ENCODE data around the gene USP15. TPM values are rescaled to one million over a fixed set of nuclear protein-coding genes. Genes with fewer than 3 reads are reported as not detected.

The USP15 gene
- total and polyA plus RNA-seq, 12 donors, result 26.7 to 76.0 (median 61.9) TPM

- 88 to 93% methylated on average over 2 of the region's 2 CpGs for WGBS, 2 donors
- Histone ChIP-seq H3K9me3 (peaks cover 0 to 17% (median 0%) of the 10 kb centered on the region in 11 donors), H3K4me1 (no peaks in the 10 kb centered on the region), H3K4me3 (no peak overlapping the region), H3K36me3 (no peaks in the 10 kb centered on the region), H3K27ac (no peak overlapping the region), H3K27me3 (no peaks in the 10 kb centered on the region)
- TF ChIP-seq CTCF (IDR thresholded peaks at IDR 0.05), result no peak
- ATAC-seq (no peak), DNase-seq (no peak)
- intact Hi-C loops (cut with DNase I), result no loop called here
These were observed 20.6 kb upstream of the USP15 start for GRCh38 chr12:62239571-62239970.

- H3K4me1 ChIP-seq, result peaks cover 0 to 36% (median 0%) of the 10 kb centered on the region in 9 donors
- intact Hi-C loops (cut with DNase I), result no loop called here
- H3K27me3 ChIP-seq, result no peaks in the 10 kb centered on the region
- no peaks in the 10 kb centered on the region for H3K9me3 ChIP-seq
- WGBS, 2 donors, result 83 to 86% methylated on average over 3 of the region's 3 CpGs
- no peak for ATAC-seq
- H3K4me3 ChIP-seq, result no peak overlapping the region
- TF ChIP-seq CTCF (IDR thresholded peaks at IDR 0.05), result no peak
- no peaks in the 10 kb centered on the region for H3K36me3 ChIP-seq
- H3K27ac ChIP-seq, result no peak overlapping the region
- DNase-seq, result no peak
These were observed 12.7 kb upstream of the USP15 start for GRCh38 chr12:62247281-62248045.

- H3K4me1 ChIP-seq, result peaks cover 0 to 36% (median 0%) of the 10 kb centered on the region in 9 donors
- no peaks in the 10 kb centered on the region for H3K36me3 ChIP-seq
- no peak overlapping the region for H3K27ac ChIP-seq
- intact Hi-C loops (cut with DNase I), result no loop called here
- no peak for DNase-seq
- no peak overlapping the region for H3K4me3 ChIP-seq
- WGBS, 2 donors, result 67 to 71% methylated on average over 1 of the region's 1 CpG
- H3K27me3 ChIP-seq, result no peaks in the 10 kb centered on the region
- no peak for TF ChIP-seq CTCF (IDR thresholded peaks at IDR 0.05)
- no peaks in the 10 kb centered on the region for H3K9me3 ChIP-seq
- no peak for ATAC-seq
These were observed 11.3 kb upstream of the USP15 start for GRCh38 chr12:62248873-62249272.

- no peak for ATAC-seq
- Histone ChIP-seq H3K4me1 (peaks cover 0 to 36% (median 0%) of the 10 kb centered on the region in 9 donors), H3K36me3 (no peaks in the 10 kb centered on the region), H3K27me3 (no peaks in the 10 kb centered on the region), H3K9me3 (no peaks in the 10 kb centered on the region), H3K4me3 (no peak overlapping the region), H3K27ac (no peak overlapping the region)
- TF ChIP-seq CTCF (IDR thresholded peaks at IDR 0.05), result no peak
- WGBS, 2 donors, result 90 to 91% methylated on average over 2 of the region's 2 CpGs
- intact Hi-C loops (cut with DNase I), result no loop called here
- no peak for DNase-seq
These were observed 10.8 kb upstream of the USP15 start for GRCh38 chr12:62249419-62249818.
